Liver (tissue), 9 donors: ENCODE measurements around the gene UPK1A. TPM values are rescaled to one million over a fixed set of nuclear protein-coding genes. Genes with fewer than 3 reads are reported as not detected.

Experiments used
- DNase-seq: peaks from one replicate; pipeline ENCODE4 v3.0.0-alpha.2; 2017; ENCODE audit warnings: low spot score
- H3K27ac ChIP-seq, 2 donors: one replicate each; pipeline ENCODE4 v1.7.0; 2013; ENCODE audit warnings: inconsistent platforms in 2 of 2, low read length in 2 of 2, control low read depth in 1 of 2, low read depth in 1 of 2, mild to moderate bottlenecking in 1 of 2
- H3K27me3 ChIP-seq, 4 donors: one replicate each; pipeline versions ENCODE4 v1.6.1 to v1.7.0; 2013; ENCODE audit warnings: low read length in 3 of 4, inconsistent platforms in 1 of 4, mild to moderate bottlenecking in 1 of 4, moderate library complexity in 1 of 4; ENCODE audit not compliant: control insufficient read depth in 4 of 4, insufficient read depth in 4 of 4
- H3K36me3 ChIP-seq, 4 donors: one replicate each; pipeline versions ENCODE4 v1.6.1 to v1.7.0; 2013; ENCODE audit warnings: low read length in 3 of 4, mild to moderate bottlenecking in 3 of 4, low read depth in 1 of 4, moderate library complexity in 1 of 4; ENCODE audit not compliant: control insufficient read depth in 4 of 4, insufficient read depth in 3 of 4
- H3K4me1 ChIP-seq, 4 donors: one replicate each; pipeline versions ENCODE4 v1.6.1 to v1.7.0; 2013; ENCODE audit warnings: low read length in 3 of 4, mild to moderate bottlenecking in 3 of 4, moderate library complexity in 1 of 4; ENCODE audit not compliant: control insufficient read depth in 4 of 4, insufficient read depth in 4 of 4
- H3K4me3 ChIP-seq, 3 donors: one replicate each; pipeline versions ENCODE4 v1.6.1 to v1.7.0; 2013; ENCODE audit warnings: low read length in 3 of 3, control low read depth in 1 of 3, low read depth in 1 of 3, mild to moderate bottlenecking in 1 of 3
- H3K9ac ChIP-seq, 2 donors: one replicate each; pipeline ENCODE4 v1.7.0; 2013; ENCODE audit warnings: low read length in 2 of 2, mild to moderate bottlenecking in 2 of 2, moderate library complexity in 2 of 2, control low read depth in 1 of 2, low read depth in 1 of 2
- H3K9me3 ChIP-seq, 4 donors: one replicate each; pipeline versions ENCODE4 v1.6.1 to v1.7.0; 2013; ENCODE audit warnings: low read length in 3 of 4; ENCODE audit not compliant: control insufficient read depth in 4 of 4
- FOXA1 ChIP-seq: IDR thresholded peaks from 2 replicates; pipeline ENCODE4 v1.6.1; 2016; ENCODE audit warnings: antibody characterized with exemption
- FOXA2 ChIP-seq: IDR thresholded peaks from 2 replicates; pipeline ENCODE4 v1.6.1; 2016; ENCODE audit warnings: antibody characterized with exemption
- GABPA ChIP-seq, 2 donors: IDR thresholded peaks in 1 of 2; conservative IDR thresholded peaks in 1 of 2; 2 replicates each; pipeline ENCODE4 v1.6.1; 2016; ENCODE audit warnings: antibody characterized with exemption in 2 of 2, mild to moderate bottlenecking in 1 of 2, moderate library complexity in 1 of 2
- HNF4A ChIP-seq, 2 donors: conservative IDR thresholded peaks; 2 replicates each; pipeline ENCODE4 v1.6.1; 2016; ENCODE audit warnings: antibody characterized with exemption in 2 of 2, mild to moderate bottlenecking in 2 of 2
- HNF4G ChIP-seq: IDR thresholded peaks from 2 replicates; pipeline ENCODE4 v1.6.1; 2016; ENCODE audit warnings: antibody characterized with exemption
- JUND ChIP-seq, 2 donors: IDR thresholded peaks; 2 replicates each; pipeline ENCODE4 v1.6.1; 2016; ENCODE audit warnings: antibody characterized with exemption in 2 of 2
- NR2F2 ChIP-seq: IDR thresholded peaks from 2 replicates; pipeline ENCODE4 v1.6.1; 2016; ENCODE audit warnings: antibody characterized with exemption
- RAD21 ChIP-seq, 2 donors: IDR thresholded peaks; 2 replicates each; pipeline ENCODE4 v1.6.1; 2016; ENCODE audit warnings: antibody characterized with exemption in 2 of 2, mild to moderate bottlenecking in 2 of 2
- RXRA ChIP-seq, 2 donors: IDR thresholded peaks; 2 replicates each; pipeline ENCODE4 v1.6.1; 2017 to 2018; ENCODE audit warnings: antibody characterized with exemption in 2 of 2, mild to moderate bottlenecking in 1 of 2
- SP1 ChIP-seq: IDR thresholded peaks from 2 replicates; pipeline ENCODE4 v1.6.1; 2018; ENCODE audit warnings: antibody characterized with exemption, mild to moderate bottlenecking
- TAF1 ChIP-seq: conservative IDR thresholded peaks from 2 replicates; pipeline ENCODE4 v1.6.1; 2016; ENCODE audit warnings: antibody characterized with exemption, mild to moderate bottlenecking
- YY1 ChIP-seq: IDR thresholded peaks from 2 replicates; pipeline ENCODE4 v1.6.1; 2016; ENCODE audit warnings: antibody characterized with exemption, mild to moderate bottlenecking
- WGBS: extraction: QIAGEN DNeasy Blood & Tissue Kit; methylation state at CpG from one replicate; pipeline ENCODE4 v1.1.7; 2013; 5-methylcytosine and 5-hydroxymethylcytosine counted together
- polyA plus RNA-seq, 2 donors: library from polyadenylated mRNA; stranded (reverse) in 1 of 2; unstranded in 1 of 2; fragments of 200-250 nt in 1 of 2; fragments of >200 nt in 1 of 2; fragmentation: Nextera tagmentation in 1 of 2; extraction: Ambion mirVana in 1 of 2; gene quantifications; one replicate each; pipeline versions ENCODE4 v1.2.1 to v1.2.3, GENCODE V29; 2013 to 2015
- total RNA-seq, 2 donors: library from RNA; depleted of rRNA; stranded (reverse); fragments of >200 nt; gene quantifications; one replicate each; pipeline ENCODE4 v1.2.3, GENCODE V29; 2014
- TF ChIP-seq, protein P1 (sequence below): IDR thresholded peaks from 2 replicates; pipeline ENCODE4 v1.6.1; 2016; ENCODE audit warnings: antibody characterized with exemption
- TF ChIP-seq, protein P2 (sequence below): IDR thresholded peaks from 2 replicates; pipeline ENCODE4 v1.6.1; 2016; ENCODE audit warnings: antibody characterized with exemption, mild to moderate bottlenecking
- TF ChIP-seq, protein P3 (sequence below): IDR thresholded peaks from 2 replicates; pipeline ENCODE4 v1.6.1; 2016; ENCODE audit warnings: antibody characterized with exemption
- TF ChIP-seq, protein P4 (sequence below): IDR thresholded peaks from 2 replicates; pipeline ENCODE4 v1.6.1; 2016; ENCODE audit warnings: antibody characterized with exemption
- donor health status: healthy.
- donor health status: healthy.
- donor health status: healthy.
- donor health status: healthy.
- donor health status: healthy.

Gene UPK1A
- total and polyA plus RNA-seq, 4 donors: 0.10 to 0.56 TPM; not detected in 2

DNA sequence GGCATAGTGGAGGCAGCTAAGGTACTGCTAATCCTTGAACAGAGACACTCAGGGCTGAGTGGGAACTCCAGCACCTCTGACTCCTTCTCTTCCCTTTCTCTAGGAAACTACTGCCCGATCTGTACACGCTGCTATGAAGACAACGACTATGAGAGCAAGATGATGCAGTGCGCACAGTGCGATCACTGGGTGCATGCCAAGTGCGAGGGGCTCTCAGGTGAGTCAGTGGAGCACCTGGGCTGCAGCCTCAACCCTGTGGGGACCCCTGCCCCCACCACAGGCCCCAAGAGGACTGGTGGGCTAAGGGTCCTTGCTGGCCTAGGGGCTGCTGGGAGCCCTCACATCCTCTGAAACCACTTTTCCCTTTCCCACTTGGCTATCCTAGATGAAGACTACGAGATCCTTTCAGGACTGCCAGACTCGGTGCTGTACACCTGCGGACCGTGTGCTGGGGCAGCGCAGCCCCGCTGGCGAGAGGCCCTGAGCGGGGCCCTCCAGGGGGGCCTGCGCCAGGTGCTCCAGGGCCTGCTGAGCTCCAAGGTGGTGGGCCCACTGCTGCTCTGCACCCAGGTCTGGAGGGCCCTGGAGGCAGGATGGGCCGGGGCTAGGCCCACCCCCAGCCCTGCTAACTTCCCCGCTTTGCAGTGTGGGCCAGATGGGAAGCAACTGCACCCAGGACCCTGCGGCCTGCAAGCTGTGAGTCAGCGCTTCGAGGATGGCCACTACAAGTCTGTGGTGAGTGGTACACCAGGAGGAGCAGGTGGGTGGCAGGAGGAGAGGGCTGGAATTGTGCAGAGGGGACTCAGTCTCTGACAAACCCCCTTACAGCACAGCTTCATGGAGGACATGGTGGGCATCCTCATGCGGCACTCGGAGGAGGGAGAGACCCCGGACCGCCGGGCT is 61.0 kb downstream of the UPK1A start:
- no peaks in the 10 kb centered on the region for H3K9me3 ChIP-seq
- no peak overlapping the region for H3K9ac ChIP-seq
- DNase-seq: no peak
- WGBS: 97% methylated on average over 25 of the region's 25 CpGs
- H3K27me3 ChIP-seq: no peaks in the 10 kb centered on the region
- H3K4me1 ChIP-seq: no peaks in the 10 kb centered on the region
- no peak for TF ChIP-seq YY1
- no peak for TF ChIP-seq RAD21 (IDR thresholded peaks at IDR 0.05)
- TF ChIP-seq, protein P1, sequence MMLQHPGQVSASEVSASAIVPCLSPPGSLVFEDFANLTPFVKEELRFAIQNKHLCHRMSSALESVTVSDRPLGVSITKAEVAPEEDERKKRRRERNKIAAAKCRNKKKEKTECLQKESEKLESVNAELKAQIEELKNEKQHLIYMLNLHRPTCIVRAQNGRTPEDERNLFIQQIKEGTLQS: no peak
- TF ChIP-seq FOXA1: no peak
- no peak for TF ChIP-seq HNF4A (conservative IDR thresholded peaks at IDR 0.05)
- TF ChIP-seq, protein P2, sequence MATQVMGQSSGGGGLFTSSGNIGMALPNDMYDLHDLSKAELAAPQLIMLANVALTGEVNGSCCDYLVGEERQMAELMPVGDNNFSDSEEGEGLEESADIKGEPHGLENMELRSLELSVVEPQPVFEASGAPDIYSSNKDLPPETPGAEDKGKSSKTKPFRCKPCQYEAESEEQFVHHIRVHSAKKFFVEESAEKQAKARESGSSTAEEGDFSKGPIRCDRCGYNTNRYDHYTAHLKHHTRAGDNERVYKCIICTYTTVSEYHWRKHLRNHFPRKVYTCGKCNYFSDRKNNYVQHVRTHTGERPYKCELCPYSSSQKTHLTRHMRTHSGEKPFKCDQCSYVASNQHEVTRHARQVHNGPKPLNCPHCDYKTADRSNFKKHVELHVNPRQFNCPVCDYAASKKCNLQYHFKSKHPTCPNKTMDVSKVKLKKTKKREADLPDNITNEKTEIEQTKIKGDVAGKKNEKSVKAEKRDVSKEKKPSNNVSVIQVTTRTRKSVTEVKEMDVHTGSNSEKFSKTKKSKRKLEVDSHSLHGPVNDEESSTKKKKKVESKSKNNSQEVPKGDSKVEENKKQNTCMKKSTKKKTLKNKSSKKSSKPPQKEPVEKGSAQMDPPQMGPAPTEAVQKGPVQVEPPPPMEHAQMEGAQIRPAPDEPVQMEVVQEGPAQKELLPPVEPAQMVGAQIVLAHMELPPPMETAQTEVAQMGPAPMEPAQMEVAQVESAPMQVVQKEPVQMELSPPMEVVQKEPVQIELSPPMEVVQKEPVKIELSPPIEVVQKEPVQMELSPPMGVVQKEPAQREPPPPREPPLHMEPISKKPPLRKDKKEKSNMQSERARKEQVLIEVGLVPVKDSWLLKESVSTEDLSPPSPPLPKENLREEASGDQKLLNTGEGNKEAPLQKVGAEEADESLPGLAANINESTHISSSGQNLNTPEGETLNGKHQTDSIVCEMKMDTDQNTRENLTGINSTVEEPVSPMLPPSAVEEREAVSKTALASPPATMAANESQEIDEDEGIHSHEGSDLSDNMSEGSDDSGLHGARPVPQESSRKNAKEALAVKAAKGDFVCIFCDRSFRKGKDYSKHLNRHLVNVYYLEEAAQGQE: no peak
- TF ChIP-seq HNF4G: no peak
- TF ChIP-seq GABPA (IDR thresholded peaks at IDR 0.05 in 1 of 2, conservative IDR thresholded peaks at IDR 0.05 in 1 of 2): no peak
- no peak for TF ChIP-seq TAF1
- TF ChIP-seq, protein P3, sequence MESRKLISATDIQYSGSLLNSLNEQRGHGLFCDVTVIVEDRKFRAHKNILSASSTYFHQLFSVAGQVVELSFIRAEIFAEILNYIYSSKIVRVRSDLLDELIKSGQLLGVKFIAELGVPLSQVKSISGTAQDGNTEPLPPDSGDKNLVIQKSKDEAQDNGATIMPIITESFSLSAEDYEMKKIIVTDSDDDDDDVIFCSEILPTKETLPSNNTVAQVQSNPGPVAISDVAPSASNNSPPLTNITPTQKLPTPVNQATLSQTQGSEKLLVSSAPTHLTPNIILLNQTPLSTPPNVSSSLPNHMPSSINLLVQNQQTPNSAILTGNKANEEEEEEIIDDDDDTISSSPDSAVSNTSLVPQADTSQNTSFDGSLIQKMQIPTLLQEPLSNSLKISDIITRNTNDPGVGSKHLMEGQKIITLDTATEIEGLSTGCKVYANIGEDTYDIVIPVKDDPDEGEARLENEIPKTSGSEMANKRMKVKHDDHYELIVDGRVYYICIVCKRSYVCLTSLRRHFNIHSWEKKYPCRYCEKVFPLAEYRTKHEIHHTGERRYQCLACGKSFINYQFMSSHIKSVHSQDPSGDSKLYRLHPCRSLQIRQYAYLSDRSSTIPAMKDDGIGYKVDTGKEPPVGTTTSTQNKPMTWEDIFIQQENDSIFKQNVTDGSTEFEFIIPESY: no peak
- no peak for TF ChIP-seq FOXA2
- TF ChIP-seq, protein P4, sequence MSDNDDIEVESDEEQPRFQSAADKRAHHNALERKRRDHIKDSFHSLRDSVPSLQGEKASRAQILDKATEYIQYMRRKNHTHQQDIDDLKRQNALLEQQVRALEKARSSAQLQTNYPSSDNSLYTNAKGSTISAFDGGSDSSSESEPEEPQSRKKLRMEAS: no peak
- no peak for TF ChIP-seq SP1
- no peak for TF ChIP-seq NR2F2
- no peak for TF ChIP-seq JUND (IDR thresholded peaks at IDR 0.05)
- TF ChIP-seq RXRA (IDR thresholded peaks at IDR 0.05): no peak
- no peak overlapping the region for H3K4me3 ChIP-seq
- H3K27ac ChIP-seq: no peak overlapping the region
- H3K36me3 ChIP-seq: peaks cover 68 to 97% (median 81%) of the 10 kb centered on the region in 4 donors

Other genes with a start within 250 kb of the UPK1A start
- gene FFAR2, start 218.3 kb upstream of the UPK1A start, total RNA-seq: under 1 TPM; 0.67 to 0.84 TPM
- under 1 TPM; 0.25 to 0.28 TPM for gene FFAR2, start 218.3 kb upstream of the UPK1A start, polyA plus RNA-seq
- gene KRTDAP, start 176.1 kb upstream of the UPK1A start, total RNA-seq: not detected
- gene KRTDAP, start 176.1 kb upstream of the UPK1A start, polyA plus RNA-seq: not detected
- 1 to 10 TPM; 1.7 to 9.4 TPM for gene DMKN, start 152.9 kb upstream of the UPK1A start, total RNA-seq
- 1 to 10 TPM; 1.4 to 3.1 TPM for gene DMKN, start 152.9 kb upstream of the UPK1A start, polyA plus RNA-seq
- gene SBSN, start 138.2 kb upstream of the UPK1A start, total RNA-seq: not detected
- not detected for gene SBSN, start 138.2 kb upstream of the UPK1A start, polyA plus RNA-seq
- not detected for gene GAPDHS, start 133.1 kb upstream of the UPK1A start, total RNA-seq
- gene GAPDHS, start 133.1 kb upstream of the UPK1A start, polyA plus RNA-seq: not detected
- gene TMEM147, start 120.9 kb upstream of the UPK1A start, total RNA-seq: 10 to 100 TPM; 18.1 to 28.0 TPM
- gene TMEM147, start 120.9 kb upstream of the UPK1A start, polyA plus RNA-seq: 10 to 100 TPM; 61.3 to 97.4 TPM
- gene ATP4A, start 102.9 kb upstream of the UPK1A start, total RNA-seq: not detected
- not detected for gene ATP4A, start 102.9 kb upstream of the UPK1A start, polyA plus RNA-seq
- not detected for gene PMIS2, start 80.3 kb upstream of the UPK1A start, total RNA-seq
- not detected for gene PMIS2, start 80.3 kb upstream of the UPK1A start, polyA plus RNA-seq
- gene HAUS5, start 53.8 kb upstream of the UPK1A start, total RNA-seq: 1 to 10 TPM; 2.5 to 7.3 TPM
- 1 to 10 TPM; 1.9 to 2.2 TPM for gene HAUS5, start 53.8 kb upstream of the UPK1A start, polyA plus RNA-seq
- gene RBM42, start 37.5 kb upstream of the UPK1A start, total RNA-seq: 10 to 100 TPM; 20.1 TPM
- gene RBM42, start 37.5 kb upstream of the UPK1A start, polyA plus RNA-seq: 10 to 100 TPM; 17.8 to 34.7 TPM
- gene ETV2, start 24.8 kb upstream of the UPK1A start, total RNA-seq: under 1 TPM; 0.17 to 0.70 TPM
- 1 to 10 TPM; 1.6 to 1.8 TPM for gene ETV2, start 24.8 kb upstream of the UPK1A start, polyA plus RNA-seq
- gene COX6B1, start 18.2 kb upstream of the UPK1A start, total RNA-seq: 100 to 1,000 TPM; 139 to 191 TPM
- 100 to 1,000 TPM; 451 to 518 TPM for gene COX6B1, start 18.2 kb upstream of the UPK1A start, polyA plus RNA-seq
- not detected for gene ZBTB32, start 38.0 kb downstream of the UPK1A start, total RNA-seq
- gene ZBTB32, start 38.0 kb downstream of the UPK1A start, polyA plus RNA-seq: under 1 TPM in 1 of 2 donors, not detected in 1; 0.47 TPM
- 10 to 100 TPM in 1 of 2 donors, 1 to 10 TPM in 1; 6.3 to 12.1 TPM for gene KMT2B, start 51.5 kb downstream of the UPK1A start, total RNA-seq
- 10 to 100 TPM in 1 of 2 donors, 1 to 10 TPM in 1; 3.7 to 10.3 TPM for gene KMT2B, start 51.5 kb downstream of the UPK1A start, polyA plus RNA-seq
- 10 to 100 TPM in 1 of 2 donors, 1 to 10 TPM in 1; 7.0 to 11.2 TPM for gene IGFLR1, start 75.9 kb downstream of the UPK1A start, total RNA-seq
- 10 to 100 TPM; 51.1 to 59.7 TPM for gene IGFLR1, start 75.9 kb downstream of the UPK1A start, polyA plus RNA-seq
- gene U2AF1L4, start 78.9 kb downstream of the UPK1A start, total RNA-seq: 10 to 100 TPM in 1 of 2 donors, 1 to 10 TPM in 1; 4.5 to 14.8 TPM
- 10 to 100 TPM; 12.0 to 36.5 TPM for gene U2AF1L4, start 78.9 kb downstream of the UPK1A start, polyA plus RNA-seq
- gene PSENEN, start 79.1 kb downstream of the UPK1A start, total RNA-seq: 1 to 10 TPM; 7.4 to 7.7 TPM
- gene PSENEN, start 79.1 kb downstream of the UPK1A start, polyA plus RNA-seq: 10 to 100 TPM; 33.8 to 58.1 TPM
- 1 to 10 TPM; 2.6 to 7.0 TPM for gene LIN37, start 82.1 kb downstream of the UPK1A start, total RNA-seq
- 1 to 10 TPM; 5.8 to 6.3 TPM for gene LIN37, start 82.1 kb downstream of the UPK1A start, polyA plus RNA-seq
- gene HSPB6, start 90.5 kb downstream of the UPK1A start, total RNA-seq: 1 to 10 TPM; 2.7 to 4.4 TPM
- gene HSPB6, start 90.5 kb downstream of the UPK1A start, polyA plus RNA-seq: 10 to 100 TPM in 1 of 2 donors, 1 to 10 TPM in 1; 6.9 to 17.7 TPM
- 1 to 10 TPM; 2.1 to 4.5 TPM for gene PROSER3, start 91.7 kb downstream of the UPK1A start, total RNA-seq
- gene PROSER3, start 91.7 kb downstream of the UPK1A start, polyA plus RNA-seq: 1 to 10 TPM; 2.4 to 3.1 TPM
- 10 to 100 TPM in 1 of 2 donors, 1 to 10 TPM in 1; 2.0 to 10.1 TPM for gene ARHGAP33, start 109.0 kb downstream of the UPK1A start, total RNA-seq
- gene ARHGAP33, start 109.0 kb downstream of the UPK1A start, polyA plus RNA-seq: 1 to 10 TPM in 1 of 2 donors, under 1 TPM in 1; 0.85 to 1.6 TPM
- 100 to 1,000 TPM in 1 of 2 donors, 10 to 100 TPM in 1; 56.4 to 116 TPM for gene PRODH2, start 146.3 kb downstream of the UPK1A start, total RNA-seq
- 100 to 1,000 TPM; 112 to 156 TPM for gene PRODH2, start 146.3 kb downstream of the UPK1A start, polyA plus RNA-seq
- under 1 TPM in 1 of 2 donors, not detected in 1; under 0.01 TPM for gene NPHS1, start 186.0 kb downstream of the UPK1A start, total RNA-seq
- gene NPHS1, start 186.0 kb downstream of the UPK1A start, polyA plus RNA-seq: not detected
- not detected for gene KIRREL2, start 190.4 kb downstream of the UPK1A start, total RNA-seq
- gene KIRREL2, start 190.4 kb downstream of the UPK1A start, polyA plus RNA-seq: not detected
- gene APLP1, start 202.1 kb downstream of the UPK1A start, total RNA-seq: under 1 TPM in 1 of 2 donors, not detected in 1; 0.08 TPM
- under 1 TPM; 0.16 to 0.51 TPM for gene APLP1, start 202.1 kb downstream of the UPK1A start, polyA plus RNA-seq
- gene NFKBID, start 234.0 kb downstream of the UPK1A start, total RNA-seq: 1 to 10 TPM; 1.3 to 2.4 TPM
- 1 to 10 TPM in 1 of 2 donors, under 1 TPM in 1; 0.66 to 1.2 TPM for gene NFKBID, start 234.0 kb downstream of the UPK1A start, polyA plus RNA-seq
- gene HCST, start 236.0 kb downstream of the UPK1A start, total RNA-seq: 1 to 10 TPM; 2.0 to 3.1 TPM
- gene HCST, start 236.0 kb downstream of the UPK1A start, polyA plus RNA-seq: 10 to 100 TPM in 1 of 2 donors, 1 to 10 TPM in 1; 4.6 to 13.3 TPM
- 10 to 100 TPM; 26.8 to 37.6 TPM for gene TYROBP, start 241.8 kb downstream of the UPK1A start, total RNA-seq
- gene TYROBP, start 241.8 kb downstream of the UPK1A start, polyA plus RNA-seq: 10 to 100 TPM; 43.8 to 89.6 TPM